SK-N-SH (cell line): ENCODE results near the gene EDARADD.

ENCODE experiments used
- EP300 ChIP-seq, 2 experiments: IDR thresholded peaks; 2 replicates each; pipeline versions ENCODE4 v1.4.0 to v1.6.1; 2012; ENCODE audit warnings: borderline replicate concordance in 1 of 2, low read depth in 1 of 2, low read length in 1 of 2
- EZH2phosphoT487 ChIP-seq: fragments of 200-600 bp; sonication (generic); IDR thresholded peaks from 2 replicates; pipeline ENCODE4 v1.6.1; 2017; ENCODE audit warnings: low read depth, mixed run types, mild to moderate bottlenecking, antibody characterized with exemption, moderate library complexity, borderline replicate concordance
- FOXM1 ChIP-seq: IDR thresholded peaks from 2 replicates; pipeline ENCODE4 v1.4.0; 2012; ENCODE audit warnings: low read depth, mild to moderate bottlenecking
- GATA2 ChIP-seq: sonication (generic); formaldehyde crosslinking; IDR thresholded peaks from 2 replicates; pipeline ENCODE4 v1.5.0; 2020; ENCODE audit warnings: mild to moderate bottlenecking, missing genetic modification reagents
- MAX ChIP-seq: IDR thresholded peaks from 2 replicates; pipeline ENCODE4 v1.4.0; 2012; ENCODE audit warnings: low read depth
- TCF12 ChIP-seq: IDR thresholded peaks from 2 replicates; pipeline ENCODE4 v1.4.0; 2012
- TF ChIP-seq, protein P1 (sequence below): fragments of 150-350 bp; IDR thresholded peaks from 2 replicates; pipeline ENCODE4 v1.6.1; 2017; ENCODE audit warnings: antibody characterized with exemption, low read length, low read depth, borderline replicate concordance
- TF ChIP-seq, protein P2 (sequence below): fragments of 200-600 bp; sonication (generic); IDR thresholded peaks from 2 replicates; pipeline ENCODE4 v1.6.1; 2017; ENCODE audit warnings: antibody characterized with exemption, mild to moderate bottlenecking, moderate library complexity
- TF ChIP-seq, protein P3 (sequence below): fragments of 150-350 bp; IDR thresholded peaks from 2 replicates; pipeline ENCODE4 v1.6.1; 2016; ENCODE audit warnings: mild to moderate bottlenecking, low read depth, low read length

- TF ChIP-seq, protein P1, sequence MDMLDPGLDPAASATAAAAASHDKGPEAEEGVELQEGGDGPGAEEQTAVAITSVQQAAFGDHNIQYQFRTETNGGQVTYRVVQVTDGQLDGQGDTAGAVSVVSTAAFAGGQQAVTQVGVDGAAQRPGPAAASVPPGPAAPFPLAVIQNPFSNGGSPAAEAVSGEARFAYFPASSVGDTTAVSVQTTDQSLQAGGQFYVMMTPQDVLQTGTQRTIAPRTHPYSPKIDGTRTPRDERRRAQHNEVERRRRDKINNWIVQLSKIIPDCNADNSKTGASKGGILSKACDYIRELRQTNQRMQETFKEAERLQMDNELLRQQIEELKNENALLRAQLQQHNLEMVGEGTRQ, result no peak
- TF ChIP-seq EZH2phosphoT487 (no peak), TCF12 (no peak), EP300 (IDR thresholded peaks at IDR 0.05; ENCODE audit: borderline replicate concordance in 1 of 2, low read depth in 1 of 2, low read length in 1 of 2) (no peak), FOXM1 (no peak), MAX (no peak), GATA2 (no peak)
- TF ChIP-seq, protein P2, sequence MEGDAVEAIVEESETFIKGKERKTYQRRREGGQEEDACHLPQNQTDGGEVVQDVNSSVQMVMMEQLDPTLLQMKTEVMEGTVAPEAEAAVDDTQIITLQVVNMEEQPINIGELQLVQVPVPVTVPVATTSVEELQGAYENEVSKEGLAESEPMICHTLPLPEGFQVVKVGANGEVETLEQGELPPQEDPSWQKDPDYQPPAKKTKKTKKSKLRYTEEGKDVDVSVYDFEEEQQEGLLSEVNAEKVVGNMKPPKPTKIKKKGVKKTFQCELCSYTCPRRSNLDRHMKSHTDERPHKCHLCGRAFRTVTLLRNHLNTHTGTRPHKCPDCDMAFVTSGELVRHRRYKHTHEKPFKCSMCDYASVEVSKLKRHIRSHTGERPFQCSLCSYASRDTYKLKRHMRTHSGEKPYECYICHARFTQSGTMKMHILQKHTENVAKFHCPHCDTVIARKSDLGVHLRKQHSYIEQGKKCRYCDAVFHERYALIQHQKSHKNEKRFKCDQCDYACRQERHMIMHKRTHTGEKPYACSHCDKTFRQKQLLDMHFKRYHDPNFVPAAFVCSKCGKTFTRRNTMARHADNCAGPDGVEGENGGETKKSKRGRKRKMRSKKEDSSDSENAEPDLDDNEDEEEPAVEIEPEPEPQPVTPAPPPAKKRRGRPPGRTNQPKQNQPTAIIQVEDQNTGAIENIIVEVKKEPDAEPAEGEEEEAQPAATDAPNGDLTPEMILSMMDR, result no peak
- TF ChIP-seq, protein P3, sequence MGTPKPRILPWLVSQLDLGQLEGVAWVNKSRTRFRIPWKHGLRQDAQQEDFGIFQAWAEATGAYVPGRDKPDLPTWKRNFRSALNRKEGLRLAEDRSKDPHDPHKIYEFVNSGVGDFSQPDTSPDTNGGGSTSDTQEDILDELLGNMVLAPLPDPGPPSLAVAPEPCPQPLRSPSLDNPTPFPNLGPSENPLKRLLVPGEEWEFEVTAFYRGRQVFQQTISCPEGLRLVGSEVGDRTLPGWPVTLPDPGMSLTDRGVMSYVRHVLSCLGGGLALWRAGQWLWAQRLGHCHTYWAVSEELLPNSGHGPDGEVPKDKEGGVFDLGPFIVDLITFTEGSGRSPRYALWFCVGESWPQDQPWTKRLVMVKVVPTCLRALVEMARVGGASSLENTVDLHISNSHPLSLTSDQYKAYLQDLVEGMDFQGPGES, result no peak
Observed at GRCh38 chr1:236370420-236370819, 23.7 kb upstream of the EDARADD start.
